GM18909 (cell line): Measurements from ENCODE around the gene PTPRH.
"Not testable (repeated sequence)": the region's sequence is repeated elsewhere in the genome, so short reads cannot be mapped to it uniquely, and the experiment has no call there.

ENCODE experiments used
- ATAC-seq: cut with Tn5 transposase; IDR thresholded peaks from one replicate; pipeline ENCODE4 v1.9.1; 2021; ENCODE audit warnings: mild to moderate bottlenecking; ENCODE audit not compliant: unreplicated experiment, poor library complexity

The PTPRH gene

DNA sequence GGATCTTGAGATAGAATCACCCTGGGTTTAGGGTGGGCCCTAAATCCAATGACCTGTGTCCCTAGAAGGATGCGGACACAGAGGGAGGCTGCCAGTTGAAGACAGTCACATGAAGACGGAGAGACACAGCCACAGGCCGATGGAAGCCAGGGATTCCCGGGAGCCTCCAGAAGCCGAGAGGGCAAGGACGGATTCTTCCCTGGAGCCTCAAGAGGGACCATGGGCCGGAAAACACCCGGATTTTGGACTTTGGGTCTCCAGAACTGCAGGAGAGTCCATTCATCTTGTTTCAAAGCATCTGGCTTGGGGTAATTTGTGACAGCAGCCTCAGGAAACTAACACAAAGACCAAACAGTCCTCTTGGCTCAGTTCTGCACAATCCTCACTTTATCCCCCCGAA is 17.0 kb upstream of the PTPRH start:
- no peak for ATAC-seq

DNA sequence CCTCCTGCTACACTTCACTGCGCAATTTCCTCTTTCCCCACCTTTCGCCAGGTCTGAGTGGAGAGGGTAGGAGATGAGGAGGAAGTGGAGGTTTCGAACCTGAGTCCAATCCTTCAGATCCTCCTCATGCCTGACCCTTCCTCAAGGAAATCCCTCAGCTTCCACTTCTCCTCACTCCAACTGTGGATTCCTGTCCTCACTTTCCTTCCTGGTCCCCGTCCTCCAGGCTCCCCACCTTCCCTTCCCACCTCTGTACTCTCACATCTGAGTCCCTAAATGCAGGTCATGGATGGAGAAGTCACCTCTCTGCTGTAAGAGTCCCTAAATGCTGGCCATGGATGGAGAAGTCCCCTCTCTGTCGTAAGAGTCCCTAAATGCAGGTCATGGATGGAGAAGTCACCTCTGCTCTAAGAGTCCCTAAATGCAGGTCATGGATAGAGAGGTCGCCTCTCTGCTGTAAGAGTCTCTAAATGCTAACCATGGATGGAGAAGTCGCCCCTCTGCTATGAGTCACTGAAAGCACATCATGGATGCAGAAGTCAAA is 16.2 kb upstream of the PTPRH start:
- ATAC-seq: no peak

GRCh38 chr19:55224679-55225414 is 15.5 kb upstream of the PTPRH start:
- ATAC-seq: not testable (repeated sequence)

- ATAC-seq: no peak
Observed at GRCh38 chr19:55224038-55224665, 14.9 kb upstream of the PTPRH start.

DNA sequence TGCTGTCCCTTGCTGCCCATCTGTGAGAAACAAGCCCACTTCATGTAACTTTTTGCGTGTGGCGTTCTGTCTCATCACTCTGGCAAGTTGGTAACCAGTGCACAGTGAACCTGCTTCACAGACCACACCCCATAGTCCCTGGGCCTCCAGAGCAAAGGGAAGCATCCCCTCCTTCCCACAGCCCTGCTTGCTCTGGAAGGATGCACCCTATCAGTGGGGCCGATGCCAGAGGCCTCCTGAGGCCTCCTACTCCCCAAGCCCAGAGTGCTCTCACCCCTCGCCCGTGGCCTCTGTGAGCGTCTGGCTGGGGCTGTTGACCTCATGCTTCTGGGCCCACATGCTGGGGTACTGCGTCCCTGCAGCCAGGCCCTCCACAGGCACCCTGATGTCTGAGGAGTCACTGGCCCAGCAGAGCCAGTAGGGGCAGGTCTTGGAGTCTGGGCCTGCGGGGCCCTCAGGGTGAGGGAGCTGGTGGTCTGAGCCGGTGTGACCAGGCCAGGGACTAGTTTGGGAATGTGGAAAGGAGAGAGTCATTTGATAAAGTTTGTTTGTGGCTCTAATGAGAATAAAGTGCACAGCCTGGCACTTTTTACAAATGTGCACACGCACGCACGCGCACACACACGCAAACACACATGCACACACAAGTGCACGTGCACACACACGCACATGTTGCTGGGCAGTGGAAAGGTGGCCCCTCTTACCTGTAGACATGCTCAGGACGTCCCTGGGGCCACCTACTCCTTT is 14.2 kb upstream of the PTPRH start:
- ATAC-seq: no peak

DNA sequence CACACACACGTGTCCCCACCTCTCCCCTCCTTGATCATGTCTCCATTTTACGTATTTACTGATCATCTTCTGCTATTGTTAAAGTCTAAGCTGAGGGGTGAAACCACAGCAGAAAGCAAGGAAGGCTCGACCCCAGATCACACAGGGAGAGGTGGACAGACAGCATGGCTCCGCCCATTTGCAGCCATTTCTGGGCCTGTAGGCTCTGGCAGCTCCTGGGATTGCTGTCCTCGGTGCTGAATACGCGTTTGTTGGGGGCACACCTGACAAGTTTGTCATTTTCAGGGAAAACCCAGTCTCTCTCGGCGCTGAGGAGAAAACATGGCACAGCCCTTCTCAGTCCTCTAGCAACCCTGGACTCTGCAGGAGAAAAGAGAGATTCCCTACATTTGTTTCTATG is 11.2 kb upstream of the PTPRH start:
- no peak for ATAC-seq

GRCh38 chr19:55216461-55217198 is 7.3 kb upstream of the PTPRH start:
- ATAC-seq: no peak

- ATAC-seq: no peak
Observed at GRCh38 chr19:55213547-55213946, 4.2 kb upstream of the PTPRH start.

GRCh38 chr19:55212447-55212846 is 3.1 kb upstream of the PTPRH start:
- no peak for ATAC-seq

- no peak for ATAC-seq
Observed at GRCh38 chr19:55209693-55210472, 582 bp upstream of the PTPRH start.

DNA sequence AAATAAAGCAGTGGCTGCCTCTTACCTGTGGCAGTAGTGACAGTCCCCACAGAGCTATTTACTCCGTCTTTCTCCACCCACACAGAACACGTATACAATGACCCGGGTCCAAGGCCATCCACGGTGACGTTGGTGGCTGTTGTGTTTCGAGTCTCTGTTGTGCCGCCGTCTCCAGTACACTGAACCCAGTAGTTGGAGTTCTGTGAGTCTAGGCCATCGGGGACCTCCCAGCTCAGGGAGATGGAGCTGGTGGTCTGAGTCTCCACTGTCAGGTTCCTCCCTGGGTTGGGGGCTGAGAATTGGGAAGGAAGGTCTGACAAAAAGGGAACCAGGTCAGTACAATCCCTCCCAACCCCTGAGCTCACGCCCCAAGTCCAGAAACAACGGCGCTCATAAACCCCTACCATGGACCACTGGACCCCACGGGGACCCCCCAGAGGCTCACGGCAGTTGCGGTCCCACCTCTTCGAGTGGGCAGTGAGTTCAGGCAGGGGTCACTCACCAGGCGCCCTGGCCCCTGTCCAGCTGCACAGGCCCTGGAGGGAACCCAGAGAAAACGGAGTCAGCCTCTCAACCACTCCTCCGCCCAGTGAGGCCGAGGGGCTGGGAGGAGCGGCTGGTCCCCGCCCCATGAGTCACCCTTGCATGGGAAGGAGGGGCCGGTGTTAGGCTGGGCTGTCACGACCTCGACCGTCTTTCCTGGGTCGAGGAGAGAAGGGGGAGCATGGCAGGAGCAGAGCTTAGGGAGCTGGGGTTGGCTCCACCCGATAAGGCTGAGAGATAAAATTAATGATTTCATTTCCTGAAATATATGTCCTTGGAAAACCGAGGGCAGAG is 2.4 kb downstream of the PTPRH start:
- ATAC-seq: no peak

- ATAC-seq: not testable (repeated sequence)
Observed at GRCh38 chr19:55202199-55202598, 7.1 kb downstream of the PTPRH start.

- ATAC-seq: no peak
Observed at GRCh38 chr19:55199620-55200204, 9.6 kb downstream of the PTPRH start.

GRCh38 chr19:55198651-55199050 is 10.7 kb downstream of the PTPRH start:
- ATAC-seq: no peak

DNA sequence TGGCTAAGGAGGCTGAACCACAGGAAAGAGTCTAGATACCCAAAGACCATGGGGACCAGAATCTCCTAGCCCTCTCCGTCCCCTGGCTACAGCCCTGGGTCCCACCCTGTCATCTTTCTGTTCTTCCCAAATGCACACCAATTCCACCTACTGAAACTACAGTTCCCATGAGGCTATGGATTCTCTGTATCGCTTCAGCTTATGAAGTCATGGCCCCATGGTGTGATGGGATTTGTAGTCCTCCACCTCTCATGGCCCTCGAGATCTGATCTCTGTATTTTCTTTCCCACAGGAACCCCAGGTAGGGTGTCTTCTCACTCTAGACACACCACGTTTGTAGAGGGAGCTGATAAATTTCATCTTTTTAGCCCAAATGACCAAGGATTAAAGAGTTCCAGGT is 11.8 kb downstream of the PTPRH start:
- no peak for ATAC-seq

- no peak for ATAC-seq
Observed at GRCh38 chr19:55196803-55197202, 12.5 kb downstream of the PTPRH start.

DNA sequence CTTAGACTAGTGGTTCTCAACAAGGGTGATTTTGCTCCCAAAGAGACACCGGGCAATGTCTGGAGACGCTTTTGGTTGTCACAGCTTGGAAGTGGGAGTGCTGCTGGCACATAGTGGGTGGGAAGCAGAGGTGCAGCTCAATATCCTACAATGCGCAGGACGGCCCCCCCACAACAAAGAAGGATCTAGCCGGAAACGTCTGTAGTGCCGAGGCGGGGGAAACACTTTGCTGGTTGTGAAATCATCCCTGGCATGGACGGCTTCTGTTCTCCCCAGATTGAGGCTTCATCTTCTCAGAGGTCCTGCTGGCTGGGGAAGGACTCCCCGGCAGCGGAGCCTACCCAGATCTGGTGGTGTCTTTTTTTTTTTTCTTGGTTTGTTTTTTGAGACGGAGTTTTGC is 15.8 kb downstream of the PTPRH start:
- ATAC-seq: no peak

GRCh38 chr19:55189403-55189835 is 19.9 kb downstream of the PTPRH start:
- ATAC-seq: no peak
